ENCODE results near the gene FSTL5.

- TF ChIP-seq CTCF (IDR thresholded peaks at IDR 0.05) (no peak), ZFX (IDR thresholded peaks at IDR 0.05; ENCODE audit: borderline replicate concordance) (no peak)
Observed at GRCh38 chr4:161850631-161851030, 313.2 kb downstream of the FSTL5 start.
